Keratinocyte (primary cell): ENCODE results near the gene SLC25A15.
"Not testable (repeated sequence)": the region's sequence is repeated elsewhere in the genome, so short reads cannot be mapped to it uniquely, and the experiment has no call there.

ENCODE experiments used
- EZH2 ChIP-seq: IDR thresholded peaks from one replicate; pipeline ENCODE4 v1.6.1; 2012; ENCODE audit warnings: inconsistent platforms, mild to moderate bottlenecking, low read length, moderate library complexity
- TF ChIP-seq, protein P1 (sequence below), 3 experiments: IDR thresholded peaks in 1 of 3; conservative IDR thresholded peaks in 1 of 3; optimal IDR thresholded peaks in 1 of 3; 2 replicates in 2 of 3; 3 replicates in 1 of 3; pipeline versions ENCODE3 to v1.5.1; 2011; ENCODE audit warnings: low read length in 3 of 3, mild to moderate bottlenecking in 3 of 3, moderate library complexity in 2 of 3, control low read depth in 1 of 3, inconsistent platforms in 1 of 3; ENCODE audit not compliant: insufficient read depth in 2 of 3; ENCODE audit errors: extremely low read depth in 1 of 3

DNA sequence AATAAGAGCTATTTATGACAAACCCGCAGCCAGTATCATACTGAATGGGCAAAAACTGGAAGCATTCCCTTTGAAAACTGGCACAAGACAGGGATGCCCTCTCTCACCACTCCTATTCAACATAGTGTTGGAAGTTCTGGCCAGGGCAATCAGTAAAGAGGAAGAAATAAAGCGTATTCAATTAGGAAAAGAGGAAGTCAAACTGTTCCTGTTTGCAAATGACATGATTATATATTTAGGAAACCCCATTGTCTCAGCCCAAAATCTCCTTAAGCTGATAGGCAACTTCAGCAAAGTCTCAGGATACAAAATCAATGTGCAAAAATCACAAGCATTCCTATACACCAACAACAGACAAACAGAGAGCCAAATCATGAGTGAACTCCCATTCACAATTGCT, 50.3 kb downstream of the SLC25A15 start:
- TF ChIP-seq EZH2, result not testable (repeated sequence)
- TF ChIP-seq, protein P1, sequence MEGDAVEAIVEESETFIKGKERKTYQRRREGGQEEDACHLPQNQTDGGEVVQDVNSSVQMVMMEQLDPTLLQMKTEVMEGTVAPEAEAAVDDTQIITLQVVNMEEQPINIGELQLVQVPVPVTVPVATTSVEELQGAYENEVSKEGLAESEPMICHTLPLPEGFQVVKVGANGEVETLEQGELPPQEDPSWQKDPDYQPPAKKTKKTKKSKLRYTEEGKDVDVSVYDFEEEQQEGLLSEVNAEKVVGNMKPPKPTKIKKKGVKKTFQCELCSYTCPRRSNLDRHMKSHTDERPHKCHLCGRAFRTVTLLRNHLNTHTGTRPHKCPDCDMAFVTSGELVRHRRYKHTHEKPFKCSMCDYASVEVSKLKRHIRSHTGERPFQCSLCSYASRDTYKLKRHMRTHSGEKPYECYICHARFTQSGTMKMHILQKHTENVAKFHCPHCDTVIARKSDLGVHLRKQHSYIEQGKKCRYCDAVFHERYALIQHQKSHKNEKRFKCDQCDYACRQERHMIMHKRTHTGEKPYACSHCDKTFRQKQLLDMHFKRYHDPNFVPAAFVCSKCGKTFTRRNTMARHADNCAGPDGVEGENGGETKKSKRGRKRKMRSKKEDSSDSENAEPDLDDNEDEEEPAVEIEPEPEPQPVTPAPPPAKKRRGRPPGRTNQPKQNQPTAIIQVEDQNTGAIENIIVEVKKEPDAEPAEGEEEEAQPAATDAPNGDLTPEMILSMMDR (optimal IDR thresholded peaks at IDR 0.05 in 1 of 3, IDR thresholded peaks at IDR 0.05 in 1 of 3, conservative IDR thresholded peaks at IDR 0.05 in 1 of 3; ENCODE audit: extremely low read depth in 1 of 3, insufficient read depth in 2 of 3, low read length in 3 of 3), result not testable (repeated sequence)
